CD4-positive, alpha-beta memory T cell (primary cell): Measurements from ENCODE around the gene NKAIN2. TPM values are rescaled to one million over a fixed set of nuclear protein-coding genes. Genes with fewer than 3 reads are reported as not detected.
"Not testable (repeated sequence)": the region's sequence is repeated elsewhere in the genome, so short reads cannot be mapped to it uniquely, and the experiment has no call there.

Experiments used
- CTCF ChIA-PET: fragments of 350-600 bp; sonication (Branson Sonifier 250); formaldehyde crosslinking; loops from one replicate; lab custom pipeline; 2021; ENCODE audit warnings: inconsistent platforms; ENCODE audit not compliant: partially characterized antibody; lab: Charles Lee
- POLR2A ChIA-PET: fragments of 350-600 bp; sonication (Branson Sonifier 250); formaldehyde crosslinking; loops from one replicate; lab custom pipeline; 2021; ENCODE audit not compliant: partially characterized antibody; lab: Charles Lee
- DNase-seq, 5 donors: peaks; one replicate each; pipeline versions ENCODE4 v3.0.0 to v3.0.0-alpha.2; 2020 to 2022; ENCODE audit warnings: mixed read lengths in 1 of 5
- H3K27ac ChIP-seq: one replicate; pipeline ENCODE4 v1.7.0; 2013; ENCODE audit warnings: low read depth, low read length
- H3K27me3 ChIP-seq: 2 replicates; pipeline ENCODE4 v1.7.0; 2013; ENCODE audit warnings: mild to moderate bottlenecking, low read length, moderate library complexity; ENCODE audit not compliant: insufficient read depth
- H3K36me3 ChIP-seq: 2 replicates; pipeline ENCODE4 v1.7.0; 2013; ENCODE audit warnings: mild to moderate bottlenecking, low read length, moderate library complexity; ENCODE audit not compliant: insufficient read depth
- H3K4me1 ChIP-seq: 2 replicates; pipeline ENCODE4 v1.7.0; 2013; ENCODE audit warnings: mild to moderate bottlenecking, low read length, moderate library complexity; ENCODE audit not compliant: insufficient read depth
- H3K4me3 ChIP-seq, 2 donors: one replicate each; pipeline ENCODE4 v1.7.0; 2013; ENCODE audit warnings: low read length in 2 of 2, mild to moderate bottlenecking in 1 of 2
- H3K9me3 ChIP-seq, 2 donors: one replicate each; pipeline ENCODE4 v1.7.0; 2013; ENCODE audit warnings: low read length in 2 of 2, control low read depth in 1 of 2; ENCODE audit not compliant: control insufficient read depth in 1 of 2
- H3K27ac Mint-ChIP-seq, 7 donors: one replicate each; pipeline ENCODE4 v1.8.0; 2020 to 2021; ENCODE audit warnings: mixed read lengths in 7 of 7, mild to moderate bottlenecking in 6 of 7, inconsistent platforms in 3 of 7, moderate library complexity in 3 of 7
- H3K27me3 Mint-ChIP-seq, 2 donors: one replicate each; pipeline ENCODE4 v1.8.0; 2020 to 2021; ENCODE audit warnings: mixed read lengths in 2 of 2
- H3K36me3 Mint-ChIP-seq, 2 donors: one replicate each; pipeline ENCODE4 v1.8.0; 2020 to 2021; ENCODE audit warnings: mixed read lengths in 2 of 2, inconsistent platforms in 1 of 2, mild to moderate bottlenecking in 1 of 2
- H3K4me1 Mint-ChIP-seq, 4 donors: one replicate each; pipeline ENCODE4 v1.8.0; 2020 to 2021; ENCODE audit warnings: mixed read lengths in 4 of 4, mild to moderate bottlenecking in 1 of 4
- H3K4me3 Mint-ChIP-seq, 8 donors: one replicate each; pipeline ENCODE4 v1.8.0; 2020 to 2021; ENCODE audit warnings: mixed read lengths in 8 of 8, mild to moderate bottlenecking in 7 of 8, moderate library complexity in 6 of 8, inconsistent platforms in 3 of 8
- H3K9me3 Mint-ChIP-seq, 8 donors: one replicate each; pipeline ENCODE4 v1.8.0; 2020 to 2021; ENCODE audit warnings: mixed read lengths in 8 of 8, mild to moderate bottlenecking in 5 of 8, inconsistent platforms in 3 of 8, moderate library complexity in 1 of 8
- intact Hi-C: fragments of 100-400 bp; cut with micrococcal nuclease; formaldehyde crosslinking; loops from one replicate; pipeline ENCODE4 v1.15.1; 2023
- polyA plus RNA-seq, 2 donors: library from polyadenylated mRNA; unstranded; fragments of 300-500 nt; fragmentation: Illumina TruSeq; gene quantifications; one replicate each; pipeline ENCODE4 v1.2.3, GENCODE V29; 2021
- total RNA-seq, 2 experiments: library from RNA; stranded (reverse); gene quantifications; one replicate each; pipeline ENCODE4 v1.2.3, GENCODE V29; 2021

The NKAIN2 gene
- total and polyA plus RNA-seq, 4 experiments from 2014 or later: not detected

GRCh38 chr6:124722141-124722878 lies 918.6 kb downstream of the NKAIN2 start:
- Mint-ChIP-seq H3K9me3 (peaks cover 0 to 3% (median 0%) of the 10 kb centered on the region in 8 donors), H3K27me3 (no peaks in the 10 kb centered on the region), H3K4me3 (no peak overlapping the region), H3K4me1 (no peaks in the 10 kb centered on the region), H3K27ac (no peak overlapping the region), H3K36me3 (no peaks in the 10 kb centered on the region)
- no peaks in the 10 kb centered on the region for H3K36me3 ChIP-seq
- CTCF ChIA-PET: no interaction called here
- no peaks in the 10 kb centered on the region for H3K9me3 ChIP-seq
- intact Hi-C loops: no loop called here
- H3K27ac ChIP-seq: no peak overlapping the region
- H3K4me3 ChIP-seq: no peak overlapping the region
- no peaks in the 10 kb centered on the region for H3K4me1 ChIP-seq
- no peaks in the 10 kb centered on the region for H3K27me3 ChIP-seq
- DNase-seq: no peak
- POLR2A ChIA-PET: no interaction called here

- Mint-ChIP-seq H3K27ac (no peak overlapping the region), H3K36me3 (no peaks in the 10 kb centered on the region), H3K27me3 (no peaks in the 10 kb centered on the region), H3K4me1 (no peaks in the 10 kb centered on the region), H3K9me3 (peaks cover 0 to 3% (median 0%) of the 10 kb centered on the region in 8 donors), H3K4me3 (no peak overlapping the region)
- no peak for DNase-seq
- no peak overlapping the region for H3K4me3 ChIP-seq
- H3K36me3 ChIP-seq: no peaks in the 10 kb centered on the region
- ChIA-PET CTCF (no interaction called here), POLR2A (no interaction called here)
- no peaks in the 10 kb centered on the region for H3K9me3 ChIP-seq
- H3K27ac ChIP-seq: no peak overlapping the region
- H3K27me3 ChIP-seq: no peaks in the 10 kb centered on the region
- H3K4me1 ChIP-seq: no peaks in the 10 kb centered on the region
- intact Hi-C loops: no loop called here
These were observed 920.0 kb downstream of the NKAIN2 start for GRCh38 chr6:124723671-124724070.

GRCh38 chr6:124737804-124738203 lies 934.1 kb downstream of the NKAIN2 start:
- H3K27me3 ChIP-seq, H3K4me1 ChIP-seq, H3K27ac Mint-ChIP-seq, intact Hi-C loops, H3K36me3 Mint-ChIP-seq, POLR2A ChIA-PET, DNase-seq, H3K4me3 Mint-ChIP-seq, H3K36me3 ChIP-seq, H3K9me3 ChIP-seq, H3K27me3 Mint-ChIP-seq, H3K4me1 Mint-ChIP-seq, H3K27ac ChIP-seq, H3K4me3 ChIP-seq: not testable (repeated sequence)
- CTCF ChIA-PET: interaction anchor here (0.6 kb wide), 1 partner anchor 83 kb away, joined by 3 read pairs; no protein-coding TSS in a partner anchor
- peaks cover 0 to 12% (median 3%) of the 10 kb centered on the region in 8 donors for H3K9me3 Mint-ChIP-seq

GRCh38 chr6:124738482-124738881 lies 934.8 kb downstream of the NKAIN2 start:
- intact Hi-C loops: no loop called here
- ChIA-PET CTCF (interaction anchor here (0.6 kb wide), 1 partner anchor 84 kb away, joined by 3 read pairs; no protein-coding TSS in a partner anchor), POLR2A (no interaction called here)
- no peak overlapping the region for H3K27ac ChIP-seq
- H3K27ac Mint-ChIP-seq: no peak overlapping the region
- no peaks in the 10 kb centered on the region for H3K36me3 ChIP-seq
- H3K27me3 Mint-ChIP-seq: peaks cover 0 to 1% of the 10 kb centered on the region in 2 donors
- H3K4me1 Mint-ChIP-seq: no peaks in the 10 kb centered on the region
- H3K27me3 ChIP-seq: no peaks in the 10 kb centered on the region
- DNase-seq: no peak
- no peaks in the 10 kb centered on the region for H3K9me3 ChIP-seq
- H3K36me3 Mint-ChIP-seq: no peaks in the 10 kb centered on the region
- no peak overlapping the region for H3K4me3 Mint-ChIP-seq
- peaks cover 0 to 10% (median 2%) of the 10 kb centered on the region in 8 donors for H3K9me3 Mint-ChIP-seq
- no peaks in the 10 kb centered on the region for H3K4me1 ChIP-seq
- no peak overlapping the region for H3K4me3 ChIP-seq

GRCh38 chr6:124741341-124741740 lies 937.7 kb downstream of the NKAIN2 start:
- H3K36me3 ChIP-seq: no peaks in the 10 kb centered on the region
- Mint-ChIP-seq H3K27me3 (peaks cover 0 to 1% of the 10 kb centered on the region in 2 donors), H3K27ac (no peak overlapping the region), H3K36me3 (no peaks in the 10 kb centered on the region), H3K4me1 (no peaks in the 10 kb centered on the region), H3K9me3 (peaks cover 0 to 5% (median 0%) of the 10 kb centered on the region in 8 donors), H3K4me3 (no peak overlapping the region)
- no peaks in the 10 kb centered on the region for H3K4me1 ChIP-seq
- no peaks in the 10 kb centered on the region for H3K9me3 ChIP-seq
- no peak overlapping the region for H3K4me3 ChIP-seq
- no peak for DNase-seq
- ChIA-PET CTCF (no interaction called here), POLR2A (no interaction called here)
- intact Hi-C loops: no loop called here
- H3K27ac ChIP-seq: no peak overlapping the region
- no peaks in the 10 kb centered on the region for H3K27me3 ChIP-seq

- no peaks in the 10 kb centered on the region for H3K36me3 ChIP-seq
- H3K27ac Mint-ChIP-seq: no peak overlapping the region
- H3K9me3 ChIP-seq: no peaks in the 10 kb centered on the region
- no peak overlapping the region for H3K27ac ChIP-seq
- H3K27me3 Mint-ChIP-seq: peaks cover 0 to 1% of the 10 kb centered on the region in 2 donors
- H3K27me3 ChIP-seq: no peaks in the 10 kb centered on the region
- POLR2A ChIA-PET: no interaction called here
- CTCF ChIA-PET: no interaction called here
- no peaks in the 10 kb centered on the region for H3K4me1 ChIP-seq
- H3K4me3 Mint-ChIP-seq: no peak overlapping the region
- no peak overlapping the region for H3K4me3 ChIP-seq
- H3K36me3 Mint-ChIP-seq: no peaks in the 10 kb centered on the region
- H3K4me1 Mint-ChIP-seq: no peaks in the 10 kb centered on the region
- H3K9me3 Mint-ChIP-seq: peaks cover 0 to 5% (median 0%) of the 10 kb centered on the region in 8 donors
- no peak for DNase-seq
- intact Hi-C loops: no loop called here
These were observed 939.3 kb downstream of the NKAIN2 start for GRCh38 chr6:124742971-124743370.

GRCh38 chr6:124743420-124743819 lies 939.8 kb downstream of the NKAIN2 start:
- no peak for DNase-seq
- intact Hi-C loops: no loop called here
- Histone ChIP-seq H3K27ac (no peak overlapping the region), H3K4me3 (no peak overlapping the region), H3K9me3 (no peaks in the 10 kb centered on the region), H3K27me3 (no peaks in the 10 kb centered on the region), H3K36me3 (no peaks in the 10 kb centered on the region), H3K4me1 (no peaks in the 10 kb centered on the region)
- POLR2A ChIA-PET: no interaction called here
- Mint-ChIP-seq H3K4me3 (no peak overlapping the region), H3K27ac (no peak overlapping the region), H3K9me3 (peaks cover 0 to 5% (median 0%) of the 10 kb centered on the region in 8 donors), H3K36me3 (no peaks in the 10 kb centered on the region), H3K4me1 (no peaks in the 10 kb centered on the region), H3K27me3 (peaks cover 0 to 1% of the 10 kb centered on the region in 2 donors)
- CTCF ChIA-PET: no interaction called here
